ENCODE measurements around the gene PRRX1. TPM values are rescaled to one million over a fixed set of nuclear protein-coding genes. Genes with fewer than 3 reads are reported as not detected.

PRRX1 gene
- not detected for total RNA-seq

GRCh38 chr1:170664093-170664827, at the start of gene PRRX1:
Gene PRRX1, plus strand, starts transcription at chr1:170664131. Its CDS starts 88 bp downstream, at chr1:170664219.
- Mint-ChIP-seq H3K4me1 (peaks cover 23% of the 10 kb centered on the region), H3K36me3 (no peaks in the 10 kb centered on the region), H3K9me3 (ENCODE audit: low read depth) (no peaks in the 10 kb centered on the region), H3K27ac (peak within 1 kb of the TSS; percentile 32), H3K4me3 (no peak within 1 kb of the TSS), H3K27me3 (peaks cover 92% of the 10 kb centered on the region)
- ATAC-seq (no peak), DNase-seq (no peak)
- CTCF ChIA-PET, result no interaction called here

GRCh38 chr1:170617591-170618330, 46.2 kb upstream of the PRRX1 start:
- Mint-ChIP-seq H3K27me3 (peaks cover 9% of the 10 kb centered on the region), H3K36me3 (no peaks in the 10 kb centered on the region), H3K9me3 (ENCODE audit: low read depth) (peaks cover 3% of the 10 kb centered on the region), H3K27ac (no peak overlapping the region), H3K4me1 (peaks cover 2% of the 10 kb centered on the region), H3K4me3 (no peak overlapping the region)
- DNase-seq, result no peak
- ATAC-seq, result no peak
- CTCF ChIA-PET, result no interaction called here

- no peak for DNase-seq
- Mint-ChIP-seq H3K4me1 (peaks cover 2% of the 10 kb centered on the region), H3K36me3 (no peaks in the 10 kb centered on the region), H3K4me3 (no peak overlapping the region), H3K27me3 (peaks cover 12% of the 10 kb centered on the region), H3K9me3 (ENCODE audit: low read depth) (no peaks in the 10 kb centered on the region), H3K27ac (no peak overlapping the region)
- ATAC-seq, result no peak
- CTCF ChIA-PET, result no interaction called here
Observed at GRCh38 chr1:170618421-170618820, 45.5 kb upstream of the PRRX1 start.

- DNase-seq (no peak), ATAC-seq (no peak)
- H3K9me3 Mint-ChIP-seq (ENCODE audit: low read depth), result no peaks in the 10 kb centered on the region
- H3K36me3 Mint-ChIP-seq, result no peaks in the 10 kb centered on the region
- no peak overlapping the region for H3K27ac Mint-ChIP-seq
- peaks cover 12% of the 10 kb centered on the region for H3K27me3 Mint-ChIP-seq
- H3K4me3 Mint-ChIP-seq, result no peak overlapping the region
- peaks cover 2% of the 10 kb centered on the region for H3K4me1 Mint-ChIP-seq
- CTCF ChIA-PET, result no interaction called here
Observed at GRCh38 chr1:170619241-170620028, 44.5 kb upstream of the PRRX1 start.

- H3K9me3 Mint-ChIP-seq (ENCODE audit: low read depth), result no peaks in the 10 kb centered on the region
Observed at GRCh38 chr1:170620164-170620563, 43.8 kb upstream of the PRRX1 start.

GRCh38 chr1:170623171-170623570, 40.8 kb upstream of the PRRX1 start:
- Mint-ChIP-seq H3K27me3 (peaks cover 12% of the 10 kb centered on the region), H3K4me1 (peaks cover 2% of the 10 kb centered on the region), H3K4me3 (no peak overlapping the region), H3K36me3 (no peaks in the 10 kb centered on the region), H3K9me3 (ENCODE audit: low read depth) (no peaks in the 10 kb centered on the region), H3K27ac (no peak overlapping the region)
- CTCF ChIA-PET, result no interaction called here
- ATAC-seq (no peak), DNase-seq (no peak)

More at GRCh38 chr1:170620164-170620563, 43.8 kb upstream of the PRRX1 start:
- no peak overlapping the region for H3K4me3 Mint-ChIP-seq
- H3K4me1 Mint-ChIP-seq, result peaks cover 2% of the 10 kb centered on the region
- H3K27ac Mint-ChIP-seq, result no peak overlapping the region
- DNase-seq (no peak), ATAC-seq (no peak)
- CTCF ChIA-PET, result interaction anchor here (0.6 kb wide), 1 partner anchor 80 kb away, joined by 3 read pairs; no protein-coding TSS in a partner anchor
- peaks cover 12% of the 10 kb centered on the region for H3K27me3 Mint-ChIP-seq
- no peaks in the 10 kb centered on the region for H3K36me3 Mint-ChIP-seq

- H3K36me3 Mint-ChIP-seq, result no peaks in the 10 kb centered on the region
- H3K27ac Mint-ChIP-seq, result no peak overlapping the region
- CTCF ChIA-PET, result no interaction called here
Observed at GRCh38 chr1:170624146-170624545, 39.8 kb upstream of the PRRX1 start.

GRCh38 chr1:170630977-170631376, 33.0 kb upstream of the PRRX1 start:
- H3K27ac Mint-ChIP-seq, result no peak overlapping the region
- ATAC-seq, result no peak

More at GRCh38 chr1:170624146-170624545, 39.8 kb upstream of the PRRX1 start:
- Mint-ChIP-seq H3K4me1 (no peaks in the 10 kb centered on the region), H3K27me3 (peaks cover 9% of the 10 kb centered on the region), H3K9me3 (ENCODE audit: low read depth) (no peaks in the 10 kb centered on the region), H3K4me3 (no peak overlapping the region)
- DNase-seq (no peak), ATAC-seq (no peak)

GRCh38 chr1:170634293-170634692, 29.6 kb upstream of the PRRX1 start:
- Mint-ChIP-seq H3K27me3 (peaks cover 9% of the 10 kb centered on the region), H3K36me3 (no peaks in the 10 kb centered on the region), H3K27ac (no peak overlapping the region), H3K9me3 (ENCODE audit: low read depth) (peaks cover 2% of the 10 kb centered on the region), H3K4me1 (no peaks in the 10 kb centered on the region), H3K4me3 (no peak overlapping the region)
- CTCF ChIA-PET, result no interaction called here
- DNase-seq (no peak), ATAC-seq (no peak)

More at GRCh38 chr1:170630977-170631376, 33.0 kb upstream of the PRRX1 start:
- CTCF ChIA-PET, result no interaction called here
- H3K9me3 Mint-ChIP-seq (ENCODE audit: low read depth), result no peaks in the 10 kb centered on the region
- DNase-seq, result no peak
- H3K4me1 Mint-ChIP-seq, result no peaks in the 10 kb centered on the region
- H3K4me3 Mint-ChIP-seq, result no peak overlapping the region
- peaks cover 9% of the 10 kb centered on the region for H3K27me3 Mint-ChIP-seq
- no peaks in the 10 kb centered on the region for H3K36me3 Mint-ChIP-seq

GRCh38 chr1:170634824-170635410, 29.0 kb upstream of the PRRX1 start:
- Mint-ChIP-seq H3K9me3 (ENCODE audit: low read depth) (peaks cover 3% of the 10 kb centered on the region), H3K27me3 (peaks cover 9% of the 10 kb centered on the region), H3K4me1 (no peaks in the 10 kb centered on the region), H3K36me3 (no peaks in the 10 kb centered on the region), H3K4me3 (no peak overlapping the region), H3K27ac (no peak overlapping the region)
- no peak for DNase-seq
- ATAC-seq, result no peak
- CTCF ChIA-PET, result no interaction called here

GRCh38 chr1:170640581-170640980, 23.4 kb upstream of the PRRX1 start:
- H3K27ac Mint-ChIP-seq, result no peak overlapping the region
- peaks cover 3% of the 10 kb centered on the region for H3K9me3 Mint-ChIP-seq (ENCODE audit: low read depth)
- no peak overlapping the region for H3K4me3 Mint-ChIP-seq
- ATAC-seq (no peak), DNase-seq (no peak)
- H3K36me3 Mint-ChIP-seq, result no peaks in the 10 kb centered on the region
- H3K4me1 Mint-ChIP-seq, result no peaks in the 10 kb centered on the region
- H3K27me3 Mint-ChIP-seq, result no peaks in the 10 kb centered on the region
- CTCF ChIA-PET, result no interaction called here

- DNase-seq, result no peak
- Mint-ChIP-seq H3K27ac (no peak overlapping the region), H3K9me3 (ENCODE audit: low read depth) (no peaks in the 10 kb centered on the region), H3K27me3 (peaks cover 74% of the 10 kb centered on the region), H3K36me3 (no peaks in the 10 kb centered on the region), H3K4me3 (no peak overlapping the region), H3K4me1 (peaks cover 5% of the 10 kb centered on the region)
- CTCF ChIA-PET, result interaction anchor here (1.0 kb wide), 1 partner anchor 15 kb away, joined by 3 read pairs; no protein-coding TSS in a partner anchor
- no peak for ATAC-seq
Observed at GRCh38 chr1:170657275-170657853, 6.6 kb upstream of the PRRX1 start.

Data from activated CD8-positive, alpha-beta memory T cell treated with anti-CD3 and anti-CD28 coated beads, Interleukin-2, amount 10 ng/mL, durations not matched to agents 7 days and 5 days (primary cell).